B cell (primary cell): ENCODE data around the gene SFXN1. TPM values are rescaled to one million over a fixed set of nuclear protein-coding genes. Genes with fewer than 3 reads are reported as not detected.

ENCODE experiments used
- ATAC-seq: fragments of 200-7000 bp; cut with Tn5 transposase; one replicate; pipeline ENCODE4 v1.10.0; 2021; ENCODE audit warnings: low read depth, mild to moderate bottlenecking, moderate number of reproducible peaks, moderate library complexity
- CTCF ChIA-PET: fragments of 350-600 bp; sonication (Branson Sonifier 250); formaldehyde crosslinking; loops from one replicate; lab custom pipeline; 2021; ENCODE audit warnings: antibody characterized with exemption, inconsistent platforms; lab: Charles Lee
- POLR2A ChIA-PET: fragments of 350-600 bp; sonication (Branson Sonifier 250); formaldehyde crosslinking; loops from one replicate; lab custom pipeline; 2021; ENCODE audit warnings: antibody characterized with exemption; lab: Charles Lee
- DNase-seq: peaks from one replicate; pipeline ENCODE4 v3.0.0; 2013
- H2AFZ ChIP-seq: 2 replicates; pipeline ENCODE4 v1.6.1; 2012; ENCODE audit warnings: mild to moderate bottlenecking, low read depth, low read length; ENCODE audit not compliant: insufficient read depth, poor library complexity, severe bottlenecking
- H3K27ac ChIP-seq, 2 donors: 1 replicate in 1 of 2; 2 replicates in 1 of 2; pipeline ENCODE4 v1.5.1; 2012 to 2013; ENCODE audit warnings: low read length in 2 of 2, mild to moderate bottlenecking in 2 of 2, moderate library complexity in 1 of 2
- H3K27me3 ChIP-seq, 4 experiments: fragments of 200-600 bp in 1 of 4; sonication (generic) in 1 of 4; replicated peaks in 1 of 4; 1 replicate in 2 of 4; 2 replicates in 2 of 4; pipeline versions ENCODE4 v1.6.1 to v1.7.0; 2013 to 2016; ENCODE audit warnings: low read length in 3 of 4, mild to moderate bottlenecking in 2 of 4, mixed read lengths in 1 of 4, moderate library complexity in 1 of 4; ENCODE audit not compliant: insufficient read depth in 4 of 4, control insufficient read depth in 3 of 4; ENCODE audit errors: control extremely low read depth in 1 of 4
- H3K36me3 ChIP-seq, 2 experiments: replicated peaks in 1 of 2; 1 replicate in 1 of 2; 2 replicates in 1 of 2; pipeline versions ENCODE4 v1.6.1 to v1.7.1; 2013; ENCODE audit warnings: low read length in 1 of 2; ENCODE audit not compliant: insufficient read depth in 2 of 2, control insufficient read depth in 1 of 2; ENCODE audit errors: control extremely low read depth in 1 of 2, extremely low read depth in 1 of 2
- H3K4me1 ChIP-seq, 2 donors: fragments of 200-600 bp in 1 of 2; sonication (generic) in 1 of 2; 1 replicate in 1 of 2; 2 replicates in 1 of 2; pipeline versions ENCODE4 v1.5.1 to v1.6.1; 2013 to 2017; ENCODE audit warnings: low read length in 2 of 2; ENCODE audit not compliant: control insufficient read depth in 2 of 2, insufficient read depth in 2 of 2
- H3K4me2 ChIP-seq: replicated peaks from 2 replicates; pipeline ENCODE3; 2012; ENCODE audit warnings: mild to moderate bottlenecking, low read depth, low read length; ENCODE audit not compliant: poor library complexity, severe bottlenecking
- H3K4me3 ChIP-seq, 5 experiments: fragments of 200-600 bp in 1 of 5; sonication (generic) in 1 of 5; 1 replicate in 3 of 5; 2 replicates in 2 of 5; pipeline versions ENCODE4 v1.5.1 to v1.7.0; 2011 to 2016; ENCODE audit warnings: low read length in 4 of 5, mild to moderate bottlenecking in 4 of 5, low read depth in 2 of 5, control low read depth in 1 of 5, moderate library complexity in 1 of 5; ENCODE audit not compliant: insufficient read depth in 1 of 5; ENCODE audit errors: control extremely low read depth in 1 of 5, extremely low read depth in 1 of 5
- H3K79me2 ChIP-seq: fragments of 200-600 bp; sonication (generic); one replicate; pipeline ENCODE4 v1.6.0; 2016; ENCODE audit warnings: low read length; ENCODE audit not compliant: control insufficient read depth, insufficient read depth
- H3K9ac ChIP-seq: fragments of 200-600 bp; sonication (generic); 2 replicates; pipeline ENCODE4 v1.6.1; 2017; ENCODE audit warnings: mild to moderate bottlenecking, low read length, moderate library complexity
- H3K9me3 ChIP-seq, 3 donors: one replicate each; pipeline versions ENCODE4 v1.6.1 to v1.7.1; 2013; ENCODE audit warnings: low read length in 2 of 3; ENCODE audit not compliant: control insufficient read depth in 2 of 3, insufficient read depth in 1 of 3; ENCODE audit errors: control extremely low read depth in 1 of 3
- H4K20me1 ChIP-seq: 2 replicates; pipeline ENCODE4 v1.6.0; 2012; ENCODE audit warnings: mild to moderate bottlenecking, low read length; ENCODE audit not compliant: insufficient read depth, control insufficient read depth, poor library complexity, severe bottlenecking
- H3K27ac Mint-ChIP-seq: one replicate; pipeline ENCODE4 v1.8.0; 2021; ENCODE audit warnings: mixed read lengths
- H3K27me3 Mint-ChIP-seq: one replicate; pipeline ENCODE4 v1.8.0; 2021; ENCODE audit warnings: mixed read lengths
- H3K4me1 Mint-ChIP-seq: one replicate; pipeline ENCODE4 v1.8.0; 2021; ENCODE audit warnings: mixed read lengths
- H3K4me3 Mint-ChIP-seq: one replicate; pipeline ENCODE4 v1.8.0; 2021; ENCODE audit warnings: mixed read lengths
- H3K9me3 Mint-ChIP-seq: one replicate; pipeline ENCODE4 v1.8.0; 2022; ENCODE audit warnings: mixed read lengths; ENCODE audit not compliant: insufficient read depth
- EZH2 ChIP-seq: IDR thresholded peaks from 2 replicates; pipeline ENCODE4 v1.6.1; 2012; ENCODE audit warnings: borderline replicate concordance, low read depth, mild to moderate bottlenecking, moderate library complexity, low read length; ENCODE audit not compliant: insufficient read depth, poor library complexity, severe bottlenecking
- WGBS: methylation state at CpG from one replicate; pipeline ENCODE4 v1.1.5; 2013; ENCODE audit warnings: missing lambda C conversion rate; ENCODE audit not compliant: insufficient coverage; 5-methylcytosine and 5-hydroxymethylcytosine counted together
- intact Hi-C: fragments of 100-400 bp; cut with micrococcal nuclease; formaldehyde crosslinking; loops from one replicate; pipeline ENCODE4 v1.10.0; 2022
- polyA plus RNA-seq: library from polyadenylated mRNA; depleted of rRNA; stranded (reverse); fragments of >200 nt; gene quantifications from 2 replicates; pipeline ENCODE4 v1.2.3, GENCODE V29; 2012
- total RNA-seq, 2 donors: library from RNA; stranded (reverse); fragments of 120-200 nt in 1 of 2; gene quantifications; 1 replicate in 1 of 2; 2 replicates in 1 of 2; pipeline versions ENCODE4 v1.2.3 to v1.2.4, GENCODE V29; 2013 to 2022
- TF ChIP-seq, protein P1 (sequence below): fragments of 200-600 bp; IDR thresholded peaks from one replicate; pipeline ENCODE4 v1.8.0; 2022; ENCODE audit warnings: antibody characterized with exemption, mild to moderate bottlenecking

The SFXN1 gene
- total and polyA plus RNA-seq, 2 donors (not counting 1 experiment from before 2014, with no cell fraction given), result 16.4 to 30.5 TPM

DNA sequence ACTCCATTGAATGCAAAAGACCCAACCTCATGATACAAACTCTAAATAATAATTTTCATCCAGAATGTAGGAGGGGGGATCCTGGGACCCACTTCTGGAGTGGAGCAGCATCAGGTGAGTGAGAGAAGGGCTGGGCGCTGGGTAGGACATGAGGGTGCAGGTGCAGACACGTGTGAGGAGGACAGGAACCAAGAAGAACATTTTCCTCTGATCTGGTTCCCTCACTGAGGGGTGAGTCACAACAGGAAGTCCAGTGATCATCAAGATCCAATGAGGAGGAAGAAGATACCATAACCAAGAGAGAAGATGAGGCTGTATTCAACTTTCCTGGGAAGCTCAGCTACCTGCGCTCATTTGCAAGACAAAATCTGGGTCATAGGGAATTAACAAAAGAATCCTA, 57.4 kb downstream of the SFXN1 start:
- no peak for ATAC-seq
- H3K4me2 ChIP-seq, result no peak overlapping the region
- H3K4me1 Mint-ChIP-seq, result peaks cover 12% of the 10 kb centered on the region
- TF ChIP-seq, protein P1, sequence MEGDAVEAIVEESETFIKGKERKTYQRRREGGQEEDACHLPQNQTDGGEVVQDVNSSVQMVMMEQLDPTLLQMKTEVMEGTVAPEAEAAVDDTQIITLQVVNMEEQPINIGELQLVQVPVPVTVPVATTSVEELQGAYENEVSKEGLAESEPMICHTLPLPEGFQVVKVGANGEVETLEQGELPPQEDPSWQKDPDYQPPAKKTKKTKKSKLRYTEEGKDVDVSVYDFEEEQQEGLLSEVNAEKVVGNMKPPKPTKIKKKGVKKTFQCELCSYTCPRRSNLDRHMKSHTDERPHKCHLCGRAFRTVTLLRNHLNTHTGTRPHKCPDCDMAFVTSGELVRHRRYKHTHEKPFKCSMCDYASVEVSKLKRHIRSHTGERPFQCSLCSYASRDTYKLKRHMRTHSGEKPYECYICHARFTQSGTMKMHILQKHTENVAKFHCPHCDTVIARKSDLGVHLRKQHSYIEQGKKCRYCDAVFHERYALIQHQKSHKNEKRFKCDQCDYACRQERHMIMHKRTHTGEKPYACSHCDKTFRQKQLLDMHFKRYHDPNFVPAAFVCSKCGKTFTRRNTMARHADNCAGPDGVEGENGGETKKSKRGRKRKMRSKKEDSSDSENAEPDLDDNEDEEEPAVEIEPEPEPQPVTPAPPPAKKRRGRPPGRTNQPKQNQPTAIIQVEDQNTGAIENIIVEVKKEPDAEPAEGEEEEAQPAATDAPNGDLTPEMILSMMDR, result no peak
- no peak for TF ChIP-seq EZH2
- peaks cover 0 to 7% of the 10 kb centered on the region in 2 donors for H3K4me1 ChIP-seq
- H2AFZ ChIP-seq, result no peak overlapping the region
- H3K27ac ChIP-seq, result no peak overlapping the region
- H3K9ac ChIP-seq, result no peak overlapping the region
- H3K4me3 Mint-ChIP-seq, result no peak overlapping the region
- no peaks in the 10 kb centered on the region for H3K27me3 ChIP-seq
- no peak overlapping the region for H3K27ac Mint-ChIP-seq
- no peaks in the 10 kb centered on the region for H4K20me1 ChIP-seq
- H3K79me2 ChIP-seq, result no peaks in the 10 kb centered on the region
- H3K4me3 ChIP-seq, result no peak overlapping the region
- 100% methylated on average over 1 of the region's 3 CpGs for WGBS
- DNase-seq, result no peak
- no peaks in the 10 kb centered on the region for H3K9me3 Mint-ChIP-seq
- H3K9me3 ChIP-seq, result no peaks in the 10 kb centered on the region
- POLR2A ChIA-PET, result no interaction called here
- intact Hi-C loops, result no loop called here
- H3K27me3 Mint-ChIP-seq, result peaks cover 4% of the 10 kb centered on the region
- peaks cover 0 to 2% of the 10 kb centered on the region in 2 experiments for H3K36me3 ChIP-seq
- CTCF ChIA-PET, result no interaction called here

DNA sequence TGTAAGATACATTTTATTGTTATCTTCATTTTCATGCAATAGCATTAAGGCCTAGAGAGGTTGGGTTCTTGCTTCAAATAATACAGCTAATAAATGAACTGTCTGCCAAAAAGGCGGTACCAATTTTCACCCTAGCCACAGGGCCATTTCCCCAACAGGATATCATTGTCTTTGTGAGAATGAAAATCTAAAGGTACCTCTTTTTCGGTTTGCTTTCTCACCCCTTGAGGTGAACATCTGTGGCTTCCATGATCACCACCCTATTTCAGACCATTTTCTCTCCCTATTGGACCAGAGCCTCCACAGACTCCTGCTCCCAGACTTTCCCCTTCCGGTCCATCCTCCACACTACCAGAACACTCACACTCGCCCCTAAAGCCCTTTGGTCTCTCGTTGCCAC, 60.2 kb downstream of the SFXN1 start:
- peaks cover 0 to 7% of the 10 kb centered on the region in 2 donors for H3K4me1 ChIP-seq
- H4K20me1 ChIP-seq, result no peaks in the 10 kb centered on the region
- Mint-ChIP-seq H3K4me1 (peaks cover 9% of the 10 kb centered on the region), H3K9me3 (no peaks in the 10 kb centered on the region), H3K27ac (no peak overlapping the region), H3K4me3 (no peak overlapping the region), H3K27me3 (peaks cover 9% of the 10 kb centered on the region)
- CTCF ChIA-PET, result no interaction called here
- no peak for TF ChIP-seq EZH2
- TF ChIP-seq, protein P1, result no peak
- no peak overlapping the region for H3K27ac ChIP-seq
- H3K27me3 ChIP-seq, result no peaks in the 10 kb centered on the region
- DNase-seq (no peak), ATAC-seq (no peak)
- WGBS, result 81% methylated on average over 4 of the region's 5 CpGs
- H3K9ac ChIP-seq, result no peak overlapping the region
- H3K36me3 ChIP-seq, result no peaks in the 10 kb centered on the region
- POLR2A ChIA-PET, result no interaction called here
- H3K4me3 ChIP-seq, result no peak overlapping the region
- no peak overlapping the region for H3K4me2 ChIP-seq
- H2AFZ ChIP-seq, result no peak overlapping the region
- intact Hi-C loops, result no loop called here
- no peaks in the 10 kb centered on the region for H3K79me2 ChIP-seq
- H3K9me3 ChIP-seq, result no peaks in the 10 kb centered on the region
